ACC112 (cell line): ENCODE data around the gene ALDH16A1.
A peak's percentile ranks its signal among the peaks of the same experiment; 100 is the strongest.

ENCODE experiments used
- H2AFZ ChIP-seq: fragments of 200-600 bp; sonication (generic); one replicate; pipeline ENCODE4 v1.6.0; 2017; ENCODE audit warnings: antibody characterized with exemption, low read length; ENCODE audit not compliant: unreplicated experiment
- H3K27ac ChIP-seq: fragments of 200-600 bp; sonication (generic); 2 replicates; pipeline ENCODE4 v1.5.1; 2014; ENCODE audit warnings: low read depth, mild to moderate bottlenecking, antibody characterized with exemption, low read length, moderate library complexity
- H3K27me3 ChIP-seq: fragments of 200-600 bp; sonication (generic); 2 replicates; pipeline ENCODE4 v1.6.1; 2014; ENCODE audit warnings: mild to moderate bottlenecking, antibody characterized with exemption, low read length, moderate library complexity, mixed read lengths; ENCODE audit not compliant: insufficient read depth
- H3K36me3 ChIP-seq: fragments of 200-600 bp; sonication (generic); 2 replicates; pipeline ENCODE4 v1.6.1; 2016; ENCODE audit warnings: mild to moderate bottlenecking, antibody characterized with exemption, low read length, moderate library complexity, mixed read lengths; ENCODE audit not compliant: insufficient read depth
- H3K4me1 ChIP-seq: fragments of 200-600 bp; sonication (generic); one replicate; pipeline ENCODE4 v1.6.1; 2016; ENCODE audit warnings: low read length, mixed read lengths; ENCODE audit not compliant: insufficient read depth, unreplicated experiment, control insufficient read depth
- H3K4me3 ChIP-seq: fragments of 200-600 bp; sonication (generic); 2 replicates; pipeline ENCODE4 v1.5.1; 2014; ENCODE audit warnings: mild to moderate bottlenecking, low read depth, low read length
- H3K79me2 ChIP-seq: fragments of 200-600 bp; sonication (generic); one replicate; pipeline ENCODE4 v1.6.0; 2016; ENCODE audit warnings: low read length; ENCODE audit not compliant: control insufficient read depth, unreplicated experiment, insufficient read depth

The ALDH16A1 gene

GRCh38 chr19:49423985-49424303, 29.1 kb upstream of the ALDH16A1 start:
- Histone ChIP-seq H3K27me3 (peaks cover 78% of the 10 kb centered on the region), H3K4me1 (peaks cover 13% of the 10 kb centered on the region), H3K36me3 (no peaks in the 10 kb centered on the region), H2AFZ (no peak overlapping the region), H3K79me2 (no peaks in the 10 kb centered on the region), H3K27ac (no peak overlapping the region), H3K4me3 (no peak overlapping the region)

GRCh38 chr19:49425178-49425577, 27.8 kb upstream of the ALDH16A1 start, which contains the start of gene GFY:
Gene GFY, plus strand, starts transcription at chr19:49425388. Its CDS starts 1,043 bp downstream, at chr19:49426431.
- H3K27me3 ChIP-seq: peaks cover 75% of the 10 kb centered on the region
- H3K4me3 ChIP-seq: no peak within 1 kb of the TSS
- no peaks in the 10 kb centered on the region for H3K79me2 ChIP-seq
- H3K27ac ChIP-seq: no peak within 1 kb of the TSS
- no peak within 1 kb of the TSS for H2AFZ ChIP-seq
- no peaks in the 10 kb centered on the region for H3K36me3 ChIP-seq
- peaks cover 13% of the 10 kb centered on the region for H3K4me1 ChIP-seq

GRCh38 chr19:49425922-49426592, 27.0 kb upstream of the ALDH16A1 start:
- peaks cover 13% of the 10 kb centered on the region for H3K4me1 ChIP-seq

GRCh38 chr19:49427339-49427738, 25.7 kb upstream of the ALDH16A1 start:
- Histone ChIP-seq H3K4me3 (no peak overlapping the region), H3K79me2 (no peaks in the 10 kb centered on the region), H3K36me3 (no peaks in the 10 kb centered on the region), H3K27ac (no peak overlapping the region), H2AFZ (no peak overlapping the region), H3K4me1 (peaks cover 7% of the 10 kb centered on the region), H3K27me3 (peaks cover 57% of the 10 kb centered on the region)

More at GRCh38 chr19:49425922-49426592, 27.0 kb upstream of the ALDH16A1 start:
- peaks cover 68% of the 10 kb centered on the region for H3K27me3 ChIP-seq
- H3K27ac ChIP-seq: no peak overlapping the region
- no peaks in the 10 kb centered on the region for H3K36me3 ChIP-seq
- H3K79me2 ChIP-seq: no peaks in the 10 kb centered on the region
- no peak overlapping the region for H2AFZ ChIP-seq
- no peak overlapping the region for H3K4me3 ChIP-seq

- Histone ChIP-seq H3K79me2 (no peaks in the 10 kb centered on the region), H3K27ac (no peak overlapping the region), H3K4me1 (peaks cover 7% of the 10 kb centered on the region), H2AFZ (peak overlapping the region; percentile 33), H3K27me3 (peaks cover 51% of the 10 kb centered on the region), H3K36me3 (no peaks in the 10 kb centered on the region), H3K4me3 (peak overlapping the region; percentile 44; the same call in 1 of the 2 replicates)
Observed at GRCh38 chr19:49427855-49428546, 25.0 kb upstream of the ALDH16A1 start.

GRCh38 chr19:49428547-49429451, 24.2 kb upstream of the ALDH16A1 start:
- peaks cover 7% of the 10 kb centered on the region for H3K4me1 ChIP-seq
- no peaks in the 10 kb centered on the region for H3K79me2 ChIP-seq
- H3K27me3 ChIP-seq: peaks cover 43% of the 10 kb centered on the region
- no peak overlapping the region for H3K27ac ChIP-seq
- H3K36me3 ChIP-seq: no peaks in the 10 kb centered on the region
- H2AFZ ChIP-seq: no peak overlapping the region
- H3K4me3 ChIP-seq: no peak overlapping the region

GRCh38 chr19:49430172-49430677, 22.8 kb upstream of the ALDH16A1 start:
- Histone ChIP-seq H3K27me3 (peaks cover 40% of the 10 kb centered on the region), H3K4me3 (no peak overlapping the region), H3K36me3 (no peaks in the 10 kb centered on the region)

GRCh38 chr19:49430678-49431329, 22.2 kb upstream of the ALDH16A1 start:
- Histone ChIP-seq H3K4me1 (peaks cover 7% of the 10 kb centered on the region), H2AFZ (no peak overlapping the region), H3K4me3 (no peak overlapping the region), H3K79me2 (no peaks in the 10 kb centered on the region), H3K27me3 (peaks cover 39% of the 10 kb centered on the region), H3K27ac (no peak overlapping the region), H3K36me3 (no peaks in the 10 kb centered on the region)

More at GRCh38 chr19:49430172-49430677, 22.8 kb upstream of the ALDH16A1 start:
- H3K27ac ChIP-seq: no peak overlapping the region
- peaks cover 7% of the 10 kb centered on the region for H3K4me1 ChIP-seq
- no peaks in the 10 kb centered on the region for H3K79me2 ChIP-seq
- H2AFZ ChIP-seq: no peak overlapping the region

GRCh38 chr19:49431330-49431749, 21.7 kb upstream of the ALDH16A1 start:
- peaks cover 1% of the 10 kb centered on the region for H3K4me1 ChIP-seq
- H3K79me2 ChIP-seq: no peaks in the 10 kb centered on the region
- H3K36me3 ChIP-seq: no peaks in the 10 kb centered on the region
- H3K4me3 ChIP-seq: no peak overlapping the region
- peaks cover 33% of the 10 kb centered on the region for H3K27me3 ChIP-seq
- no peak overlapping the region for H3K27ac ChIP-seq
- H2AFZ ChIP-seq: no peak overlapping the region
